ACC112 (cell line): Measurements from ENCODE around the gene L1TD1.

Experiments
- H2AFZ ChIP-seq: fragments of 200-600 bp; sonication (generic); one replicate; pipeline ENCODE4 v1.6.0; 2017; ENCODE audit warnings: antibody characterized with exemption, low read length; ENCODE audit not compliant: unreplicated experiment
- H3K27ac ChIP-seq: fragments of 200-600 bp; sonication (generic); 2 replicates; pipeline ENCODE4 v1.5.1; 2014; ENCODE audit warnings: low read depth, mild to moderate bottlenecking, antibody characterized with exemption, low read length, moderate library complexity
- H3K27me3 ChIP-seq: fragments of 200-600 bp; sonication (generic); 2 replicates; pipeline ENCODE4 v1.6.1; 2014; ENCODE audit warnings: mild to moderate bottlenecking, antibody characterized with exemption, low read length, moderate library complexity, mixed read lengths; ENCODE audit not compliant: insufficient read depth
- H3K36me3 ChIP-seq: fragments of 200-600 bp; sonication (generic); 2 replicates; pipeline ENCODE4 v1.6.1; 2016; ENCODE audit warnings: mild to moderate bottlenecking, antibody characterized with exemption, low read length, moderate library complexity, mixed read lengths; ENCODE audit not compliant: insufficient read depth
- H3K4me1 ChIP-seq: fragments of 200-600 bp; sonication (generic); one replicate; pipeline ENCODE4 v1.6.1; 2016; ENCODE audit warnings: low read length, mixed read lengths; ENCODE audit not compliant: insufficient read depth, unreplicated experiment, control insufficient read depth
- H3K4me3 ChIP-seq: fragments of 200-600 bp; sonication (generic); 2 replicates; pipeline ENCODE4 v1.5.1; 2014; ENCODE audit warnings: mild to moderate bottlenecking, low read depth, low read length
- H3K79me2 ChIP-seq: fragments of 200-600 bp; sonication (generic); one replicate; pipeline ENCODE4 v1.6.0; 2016; ENCODE audit warnings: low read length; ENCODE audit not compliant: control insufficient read depth, unreplicated experiment, insufficient read depth

The L1TD1 gene

GRCh38 chr1:62222321-62222720 lies 27.7 kb downstream of the L1TD1 start:
- Histone ChIP-seq H3K4me3 (no peak overlapping the region), H3K27ac (no peak overlapping the region), H2AFZ (no peak overlapping the region), H3K27me3 (no peaks in the 10 kb centered on the region), H3K4me1 (no peaks in the 10 kb centered on the region), H3K36me3 (no peaks in the 10 kb centered on the region), H3K79me2 (no peaks in the 10 kb centered on the region)

GRCh38 chr1:62224182-62224581 lies 29.5 kb downstream of the L1TD1 start:
- Histone ChIP-seq H3K36me3 (no peaks in the 10 kb centered on the region), H3K79me2 (no peaks in the 10 kb centered on the region), H3K27ac (no peak overlapping the region), H3K27me3 (no peaks in the 10 kb centered on the region), H3K4me1 (no peaks in the 10 kb centered on the region), H2AFZ (no peak overlapping the region), H3K4me3 (no peak overlapping the region)

DNA sequence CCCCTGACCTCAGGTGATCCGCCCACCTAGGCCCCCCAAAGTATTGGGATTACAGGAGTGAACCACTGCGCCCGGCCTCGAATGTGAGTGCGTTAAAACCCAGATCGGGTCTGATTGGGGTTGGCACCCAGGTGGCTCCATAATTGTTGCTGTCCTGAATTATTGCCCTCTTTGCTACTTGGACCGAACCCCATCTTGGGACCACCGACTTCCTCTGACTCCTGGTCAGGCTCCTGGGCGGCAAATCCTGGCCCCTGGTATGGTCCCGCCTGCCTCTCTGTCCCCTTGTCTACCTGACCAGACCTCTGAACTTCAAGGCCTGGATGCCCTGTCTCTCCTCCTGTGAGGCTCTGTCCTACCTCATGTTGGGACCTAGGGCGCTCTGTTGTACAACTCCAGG lies 32.8 kb downstream of the L1TD1 start:
- Histone ChIP-seq H3K79me2 (no peaks in the 10 kb centered on the region), H2AFZ (no peak overlapping the region), H3K27me3 (no peaks in the 10 kb centered on the region), H3K4me1 (peaks cover 8% of the 10 kb centered on the region), H3K4me3 (no peak overlapping the region), H3K27ac (no peak overlapping the region), H3K36me3 (no peaks in the 10 kb centered on the region)

GRCh38 chr1:62228136-62228882 lies 33.7 kb downstream of the L1TD1 start:
- no peak overlapping the region for H3K27ac ChIP-seq
- H3K4me3 ChIP-seq, result no peak overlapping the region
- no peaks in the 10 kb centered on the region for H3K27me3 ChIP-seq
- H3K36me3 ChIP-seq, result no peaks in the 10 kb centered on the region
- H3K79me2 ChIP-seq, result no peaks in the 10 kb centered on the region
- no peak overlapping the region for H2AFZ ChIP-seq
- H3K4me1 ChIP-seq, result peaks cover 8% of the 10 kb centered on the region

DNA sequence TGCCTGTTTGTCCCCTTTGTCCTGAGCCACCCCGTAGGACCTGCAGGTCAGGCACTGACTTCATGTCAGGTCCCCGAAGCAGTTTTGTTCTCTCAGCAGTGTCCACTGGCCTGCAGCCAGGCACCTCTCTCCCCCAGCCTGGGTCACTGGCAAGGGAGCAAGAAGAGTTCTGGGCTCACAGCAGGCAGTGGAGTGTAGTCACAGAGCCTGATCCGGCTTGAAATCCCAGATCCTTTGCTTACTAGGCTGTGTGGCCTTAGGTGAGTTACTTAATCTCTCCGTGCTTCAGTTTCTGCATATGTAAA lies 34.2 kb downstream of the L1TD1 start:
- H3K79me2 ChIP-seq, result no peaks in the 10 kb centered on the region
- H3K27ac ChIP-seq, result no peak overlapping the region
- H2AFZ ChIP-seq, result no peak overlapping the region
- no peaks in the 10 kb centered on the region for H3K36me3 ChIP-seq
- H3K4me3 ChIP-seq, result no peak overlapping the region
- H3K27me3 ChIP-seq, result no peaks in the 10 kb centered on the region
- peaks cover 8% of the 10 kb centered on the region for H3K4me1 ChIP-seq

DNA sequence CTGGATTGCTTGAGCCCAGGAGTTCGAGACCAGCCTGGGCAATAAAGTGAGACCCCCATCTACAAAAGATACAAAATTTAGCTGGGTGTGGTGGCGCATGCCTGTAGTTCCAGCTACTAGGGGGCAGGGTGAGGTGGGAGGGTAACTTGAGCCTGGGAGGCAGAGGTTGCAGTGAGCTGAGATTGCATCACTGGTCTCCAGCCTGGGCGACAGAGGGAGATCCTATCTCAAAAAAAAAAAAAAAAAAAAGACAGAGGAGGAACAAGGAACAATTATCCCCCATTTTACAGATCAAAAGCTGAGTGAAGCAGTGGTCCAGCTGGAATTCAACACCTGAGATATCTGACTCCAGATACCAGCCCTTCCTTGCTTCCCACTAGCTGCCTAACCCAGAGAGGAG lies 34.8 kb downstream of the L1TD1 start:
- no peak overlapping the region for H3K27ac ChIP-seq
- no peaks in the 10 kb centered on the region for H3K36me3 ChIP-seq
- no peak overlapping the region for H3K4me3 ChIP-seq
- H3K79me2 ChIP-seq, result no peaks in the 10 kb centered on the region
- H3K27me3 ChIP-seq, result no peaks in the 10 kb centered on the region
- peaks cover 8% of the 10 kb centered on the region for H3K4me1 ChIP-seq
- no peak overlapping the region for H2AFZ ChIP-seq

DNA sequence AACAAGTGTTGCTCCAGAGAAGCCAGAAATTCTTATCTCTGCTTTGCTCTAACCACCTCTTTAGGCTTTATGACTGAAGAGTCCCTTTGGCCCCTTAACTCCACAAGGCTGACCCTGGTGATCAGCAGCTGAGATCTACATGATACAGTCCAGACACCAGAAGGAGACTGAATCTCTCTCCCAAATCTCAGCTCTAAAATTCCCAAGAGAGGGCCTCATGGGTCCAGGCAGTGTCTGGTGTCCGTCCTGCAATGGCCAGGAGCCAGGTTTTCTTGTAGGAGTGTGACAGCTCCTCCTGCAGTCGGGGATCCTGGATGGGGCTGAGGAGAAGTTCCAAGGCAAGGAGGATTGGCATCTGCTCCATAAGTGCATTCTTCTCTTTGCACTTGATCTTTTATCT lies 35.3 kb downstream of the L1TD1 start:
- H3K27me3 ChIP-seq, result no peaks in the 10 kb centered on the region
- peaks cover 8% of the 10 kb centered on the region for H3K4me1 ChIP-seq
- H2AFZ ChIP-seq, result no peak overlapping the region
- no peak overlapping the region for H3K27ac ChIP-seq
- no peaks in the 10 kb centered on the region for H3K79me2 ChIP-seq
- no peaks in the 10 kb centered on the region for H3K36me3 ChIP-seq
- H3K4me3 ChIP-seq, result no peak overlapping the region

DNA sequence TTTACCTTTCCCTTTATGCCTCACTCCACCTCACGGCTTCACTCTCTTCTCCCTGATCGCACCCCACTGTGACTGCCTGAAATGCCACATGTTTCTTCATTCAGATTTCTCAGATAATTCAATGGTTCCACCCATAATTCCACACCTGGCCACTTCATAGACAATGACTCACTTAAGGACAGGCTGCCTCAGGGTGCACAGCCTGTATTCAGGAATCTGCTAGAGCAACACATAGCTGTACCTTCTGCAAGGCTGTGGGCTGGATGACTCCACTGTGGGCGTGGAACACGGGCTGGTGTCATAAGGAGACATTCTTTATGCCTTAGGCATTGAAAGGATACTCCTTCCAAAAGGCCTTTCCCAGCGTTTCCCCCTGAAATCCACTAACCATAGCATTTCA lies 36.1 kb downstream of the L1TD1 start:
- Histone ChIP-seq H3K4me3 (no peak overlapping the region), H3K4me1 (peaks cover 8% of the 10 kb centered on the region)

DNA sequence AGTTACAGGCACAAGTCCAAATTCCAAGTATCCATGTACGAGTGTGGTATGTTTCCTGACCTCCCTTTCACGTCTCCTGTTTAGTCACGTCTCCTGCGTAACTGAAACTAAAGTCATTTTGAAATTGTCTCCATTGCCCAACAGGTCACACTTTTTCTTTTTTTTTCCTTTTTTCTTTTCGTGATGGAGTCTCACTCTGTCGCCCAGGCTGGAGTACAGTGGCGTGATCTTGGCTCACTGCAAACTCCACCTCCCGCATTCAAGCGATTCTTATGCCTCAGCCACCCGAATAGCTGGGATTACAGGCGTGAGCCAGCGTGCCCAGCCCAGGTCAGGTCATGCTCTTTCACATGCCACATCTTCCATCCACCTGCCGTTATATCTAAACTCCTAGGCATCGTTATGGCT lies 38.2 kb downstream of the L1TD1 start:
- no peak overlapping the region for H3K4me3 ChIP-seq
- H3K4me1 ChIP-seq, result peaks cover 15% of the 10 kb centered on the region
- no peaks in the 10 kb centered on the region for H3K79me2 ChIP-seq
- no peaks in the 10 kb centered on the region for H3K27me3 ChIP-seq
- no peaks in the 10 kb centered on the region for H3K36me3 ChIP-seq
- H2AFZ ChIP-seq, result no peak overlapping the region
- no peak overlapping the region for H3K27ac ChIP-seq

More for the DNA sequence above, 36.1 kb downstream of the L1TD1 start:
- Histone ChIP-seq H3K36me3 (no peaks in the 10 kb centered on the region), H3K79me2 (no peaks in the 10 kb centered on the region), H3K27me3 (no peaks in the 10 kb centered on the region), H3K27ac (no peak overlapping the region), H2AFZ (no peak overlapping the region)

- H3K4me1 ChIP-seq, result peaks cover 17% of the 10 kb centered on the region
- H3K79me2 ChIP-seq, result no peaks in the 10 kb centered on the region
- H3K27me3 ChIP-seq, result no peaks in the 10 kb centered on the region
- H3K4me3 ChIP-seq, result no peak overlapping the region
- H2AFZ ChIP-seq, result no peak overlapping the region
- no peaks in the 10 kb centered on the region for H3K36me3 ChIP-seq
- no peak overlapping the region for H3K27ac ChIP-seq
Measured at GRCh38 chr1:62233926-62234450, 39.3 kb downstream of the L1TD1 start.

GRCh38 chr1:62234688-62235087 lies 40.0 kb downstream of the L1TD1 start:
- no peaks in the 10 kb centered on the region for H3K36me3 ChIP-seq
- no peak overlapping the region for H3K27ac ChIP-seq
- no peaks in the 10 kb centered on the region for H3K79me2 ChIP-seq
- H2AFZ ChIP-seq, result no peak overlapping the region
- H3K27me3 ChIP-seq, result no peaks in the 10 kb centered on the region
- no peak overlapping the region for H3K4me3 ChIP-seq
- H3K4me1 ChIP-seq, result peaks cover 17% of the 10 kb centered on the region
